HG03095 (cell line): ENCODE data around the gene EBF3.
"Not testable (repeated sequence)": the region's sequence is repeated elsewhere in the genome, so short reads cannot be mapped to it uniquely, and the experiment has no call there.

Source experiments
- ATAC-seq: cut with Tn5 transposase; IDR thresholded peaks from one replicate; pipeline ENCODE4 v1.9.1; 2021; ENCODE audit warnings: moderate library complexity; ENCODE audit not compliant: unreplicated experiment

EBF3 gene

GRCh38 chr10:129932751-129933433 is 31.2 kb downstream of the EBF3 start:
- ATAC-seq, result no peak

GRCh38 chr10:129932182-129932581 is 31.9 kb downstream of the EBF3 start:
- no peak for ATAC-seq

GRCh38 chr10:129929343-129930292 is 34.5 kb downstream of the EBF3 start:
- ATAC-seq, result no peak

- ATAC-seq, result no peak
Measured at GRCh38 chr10:129927351-129928120, 36.5 kb downstream of the EBF3 start.

GRCh38 chr10:129926066-129927055 is 37.7 kb downstream of the EBF3 start:
- no peak for ATAC-seq

GRCh38 chr10:129924375-129925085 is 39.5 kb downstream of the EBF3 start:
- ATAC-seq, result no peak

- ATAC-seq, result no peak
Measured at GRCh38 chr10:129922598-129923123, 41.4 kb downstream of the EBF3 start.

- no peak for ATAC-seq
Measured at GRCh38 chr10:129921801-129922597, 42.1 kb downstream of the EBF3 start.

GRCh38 chr10:129921065-129921670 is 42.9 kb downstream of the EBF3 start:
- ATAC-seq, result no peak

- not testable (repeated sequence) for ATAC-seq
Measured at GRCh38 chr10:129920187-129920586, 43.9 kb downstream of the EBF3 start.

- no peak for ATAC-seq
Measured at GRCh38 chr10:129919358-129919757, 44.7 kb downstream of the EBF3 start.

- no peak for ATAC-seq
Measured at GRCh38 chr10:129918836-129919235, 45.2 kb downstream of the EBF3 start.

GRCh38 chr10:129918401-129918800 is 45.7 kb downstream of the EBF3 start:
- no peak for ATAC-seq

GRCh38 chr10:129917936-129918335 is 46.1 kb downstream of the EBF3 start:
- ATAC-seq, result no peak

GRCh38 chr10:129916506-129916995 is 47.5 kb downstream of the EBF3 start:
- no peak for ATAC-seq

- ATAC-seq, result no peak
Measured at GRCh38 chr10:129915526-129916378, 48.3 kb downstream of the EBF3 start.

- ATAC-seq, result no peak
Measured at GRCh38 chr10:129914960-129915359, 49.1 kb downstream of the EBF3 start.
